ENCODE results near the gene GPR150.
A peak's percentile ranks its signal among the peaks of the same experiment; 100 is the strongest.
"Not testable (repeated sequence)": the region's sequence is repeated elsewhere in the genome, so short reads cannot be mapped to it uniquely, and the experiment has no call there.

The GPR150 gene

GRCh38 chr5:95641741-95642220 is 21.9 kb downstream of the GPR150 start:
- no peak for TF ChIP-seq CTCF (conservative IDR thresholded peaks at IDR 0.05; ENCODE audit: low read depth, low read length)
- H3K4me3 ChIP-seq (ENCODE audit: low read length), result no peak overlapping the region
- no peak for DNase-seq (ENCODE audit: low read depth)

- no peak for DNase-seq (ENCODE audit: low read depth)
- TF ChIP-seq CTCF (conservative IDR thresholded peaks at IDR 0.05; ENCODE audit: low read depth, low read length), result no peak
- H3K4me3 ChIP-seq (ENCODE audit: low read length), result no peak overlapping the region
These were observed 23.3 kb downstream of the GPR150 start for GRCh38 chr5:95643152-95643551.

- peak; percentile 84 for TF ChIP-seq CTCF (conservative IDR thresholded peaks at IDR 0.05; ENCODE audit: low read depth, low read length)
- no peak overlapping the region for H3K4me3 ChIP-seq (ENCODE audit: low read length)
- DNase-seq (ENCODE audit: low read depth), result no peak
These were observed 24.6 kb downstream of the GPR150 start for GRCh38 chr5:95644351-95645042.

- peak overlapping the region; percentile 66 for H3K4me3 ChIP-seq (ENCODE audit: low read length)
- DNase-seq (ENCODE audit: low read depth), result not testable (repeated sequence)
These were observed 26.3 kb downstream of the GPR150 start for GRCh38 chr5:95646226-95646568.

- DNase-seq (ENCODE audit: low read depth), result peak; percentile 75
- H3K4me3 ChIP-seq (ENCODE audit: low read length), result peak within 1 kb of the TSS; percentile 66
- peak; percentile 11 for TF ChIP-seq CTCF (conservative IDR thresholded peaks at IDR 0.05; ENCODE audit: low read depth, low read length)
These were observed 26.9 kb downstream of the GPR150 start, which contains the start of gene RFESD for GRCh38 chr5:95646569-95647431. RFESD (plus strand) TSS chr5:95646777; CDS start chr5:95652272, 5,495 bp downstream.

GRCh38 chr5:95647886-95648860 is 28.3 kb downstream of the GPR150 start:
- no peak overlapping the region for H3K4me3 ChIP-seq (ENCODE audit: low read length)
- TF ChIP-seq CTCF (conservative IDR thresholded peaks at IDR 0.05; ENCODE audit: low read depth, low read length), result no peak
- DNase-seq (ENCODE audit: low read depth), result no peak

- no peak for TF ChIP-seq CTCF (conservative IDR thresholded peaks at IDR 0.05; ENCODE audit: low read depth, low read length)
- no peak overlapping the region for H3K4me3 ChIP-seq (ENCODE audit: low read length)
- DNase-seq (ENCODE audit: low read depth), result no peak
These were observed 29.4 kb downstream of the GPR150 start for GRCh38 chr5:95649274-95649673.
